ENCODE measurements around the gene FLYWCH1. TPM values are rescaled to one million over a fixed set of nuclear protein-coding genes. Genes with fewer than 3 reads are reported as not detected.
"Not testable (repeated sequence)": the region's sequence is repeated elsewhere in the genome, so short reads cannot be mapped to it uniquely, and the experiment has no call there.

Gene FLYWCH1
- total and polyA plus RNA-seq, 2 donors (not counting 1 experiment from before 2014, with no cell fraction given) = 12.0 to 58.5 TPM

DNA sequence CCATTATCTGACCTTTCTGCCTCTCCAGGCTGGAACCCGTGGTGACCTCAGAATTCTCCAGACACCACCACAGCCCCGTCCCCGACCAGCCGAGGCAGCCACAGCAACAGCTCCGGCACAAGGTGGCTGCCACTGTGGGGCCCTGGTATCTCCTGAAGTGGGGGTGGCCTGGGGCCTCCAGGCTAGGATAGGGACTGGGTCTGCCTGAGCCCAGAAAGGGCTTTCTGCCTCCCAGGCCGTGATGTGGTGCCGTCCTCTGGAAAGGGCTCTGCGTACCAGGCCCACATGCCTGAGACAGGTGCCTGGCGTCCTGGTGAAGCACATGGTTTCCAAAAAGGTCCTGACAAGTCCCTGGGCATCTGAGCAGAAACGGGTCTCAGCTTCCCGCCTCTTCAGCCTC, 17.1 kb downstream of the FLYWCH1 start:
- Histone ChIP-seq H3K9me3 (ENCODE audit: control insufficient read depth, insufficient read depth, low read depth, low read length) (no peaks in the 10 kb centered on the region), H3K27me3 (ENCODE audit: control insufficient read depth, insufficient read depth, low read length) (no peaks in the 10 kb centered on the region), H3K79me2 (ENCODE audit: control insufficient read depth, insufficient read depth, low read length) (no peaks in the 10 kb centered on the region), H3K4me3 (replicated peaks in 1 of 4; ENCODE audit: control extremely low read depth in 1 of 4, insufficient read depth in 1 of 4, low read depth in 3 of 4, low read length in 4 of 4) (no peak overlapping the region), H3K9ac (ENCODE audit: insufficient read depth, low read length) (no peak overlapping the region), H4K20me1 (ENCODE audit: control insufficient read depth, extremely low read depth, insufficient read depth, low read length) (no peaks in the 10 kb centered on the region), H3K36me3 (ENCODE audit: control insufficient read depth, insufficient read depth, low read length) (peaks cover 10% of the 10 kb centered on the region), H3K4me1 (ENCODE audit: control insufficient read depth, extremely low read depth, insufficient read depth, low read length) (peaks cover 3% of the 10 kb centered on the region), H3K4me2 (ENCODE audit: extremely low read depth, insufficient read depth, low read length) (no peak overlapping the region), H2AFZ (ENCODE audit: low read length) (no peak overlapping the region), H3K27ac (ENCODE audit: insufficient read depth, low read length) (no peak overlapping the region)
- no peak for DNase-seq (ENCODE audit: low read depth in 2 of 2)
- TF ChIP-seq EZH2 (IDR thresholded peaks at IDR 0.05; ENCODE audit: low read length, missing control alignments) = no peak
- TF ChIP-seq, protein P1, sequence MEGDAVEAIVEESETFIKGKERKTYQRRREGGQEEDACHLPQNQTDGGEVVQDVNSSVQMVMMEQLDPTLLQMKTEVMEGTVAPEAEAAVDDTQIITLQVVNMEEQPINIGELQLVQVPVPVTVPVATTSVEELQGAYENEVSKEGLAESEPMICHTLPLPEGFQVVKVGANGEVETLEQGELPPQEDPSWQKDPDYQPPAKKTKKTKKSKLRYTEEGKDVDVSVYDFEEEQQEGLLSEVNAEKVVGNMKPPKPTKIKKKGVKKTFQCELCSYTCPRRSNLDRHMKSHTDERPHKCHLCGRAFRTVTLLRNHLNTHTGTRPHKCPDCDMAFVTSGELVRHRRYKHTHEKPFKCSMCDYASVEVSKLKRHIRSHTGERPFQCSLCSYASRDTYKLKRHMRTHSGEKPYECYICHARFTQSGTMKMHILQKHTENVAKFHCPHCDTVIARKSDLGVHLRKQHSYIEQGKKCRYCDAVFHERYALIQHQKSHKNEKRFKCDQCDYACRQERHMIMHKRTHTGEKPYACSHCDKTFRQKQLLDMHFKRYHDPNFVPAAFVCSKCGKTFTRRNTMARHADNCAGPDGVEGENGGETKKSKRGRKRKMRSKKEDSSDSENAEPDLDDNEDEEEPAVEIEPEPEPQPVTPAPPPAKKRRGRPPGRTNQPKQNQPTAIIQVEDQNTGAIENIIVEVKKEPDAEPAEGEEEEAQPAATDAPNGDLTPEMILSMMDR (conservative IDR thresholded peaks at IDR 0.05 in 1 of 2, IDR thresholded peaks at IDR 0.05 in 1 of 2; ENCODE audit: low read depth in 1 of 2, low read length in 2 of 2) = no peak

DNA sequence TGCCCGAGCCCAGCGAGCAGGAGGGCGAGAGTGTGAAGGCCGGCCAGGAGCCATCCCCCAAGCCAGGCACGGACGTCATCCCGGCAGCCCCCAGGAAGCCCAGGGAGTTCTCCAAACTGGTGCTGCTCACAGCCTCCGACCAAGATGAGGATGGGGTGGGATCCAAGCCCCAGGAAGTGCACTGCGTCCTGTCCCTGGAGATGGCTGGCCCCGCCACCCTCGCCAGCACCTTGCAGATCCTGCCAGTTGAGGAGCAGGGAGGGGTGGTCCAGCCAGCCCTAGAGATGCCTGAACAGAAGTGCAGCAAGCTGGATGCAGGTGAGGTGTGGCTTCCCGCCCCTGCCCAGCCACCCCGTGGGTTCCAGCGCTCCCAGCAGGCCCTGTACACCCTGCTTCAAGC, 18.0 kb downstream of the FLYWCH1 start:
- H4K20me1 ChIP-seq (ENCODE audit: control insufficient read depth, extremely low read depth, insufficient read depth, low read length) = no peaks in the 10 kb centered on the region
- DNase-seq (ENCODE audit: low read depth in 2 of 2) = no peak

DNA sequence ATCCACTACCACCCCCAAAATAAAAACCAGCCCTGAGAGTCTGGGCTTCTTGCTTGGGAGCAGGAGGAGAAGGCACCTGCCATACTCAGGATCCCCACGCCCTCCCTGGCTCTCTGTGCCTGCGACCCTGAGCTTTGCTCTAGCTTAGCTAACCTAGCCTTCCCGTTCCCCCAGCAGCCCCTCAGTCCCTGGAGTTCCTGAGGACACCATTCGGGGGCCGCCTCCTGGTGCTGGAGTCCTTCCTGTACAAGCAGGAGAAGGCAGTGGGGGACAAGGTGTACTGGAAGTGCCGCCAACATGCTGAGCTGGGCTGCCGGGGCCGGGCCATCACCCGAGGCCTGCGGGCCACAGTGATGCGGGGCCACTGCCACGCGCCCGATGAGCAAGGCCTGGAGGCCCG, 18.5 kb downstream of the FLYWCH1 start:
- Histone ChIP-seq H3K4me1 (ENCODE audit: control insufficient read depth, extremely low read depth, insufficient read depth, low read length) (peaks cover 3% of the 10 kb centered on the region), H3K36me3 (ENCODE audit: control insufficient read depth, insufficient read depth, low read length) (peaks cover 15% of the 10 kb centered on the region), H3K27ac (ENCODE audit: insufficient read depth, low read length) (no peak overlapping the region), H3K9ac (ENCODE audit: insufficient read depth, low read length) (no peak overlapping the region), H2AFZ (ENCODE audit: low read length) (no peak overlapping the region), H3K79me2 (ENCODE audit: control insufficient read depth, insufficient read depth, low read length) (no peaks in the 10 kb centered on the region), H3K4me3 (replicated peaks in 1 of 4; ENCODE audit: control extremely low read depth in 1 of 4, insufficient read depth in 1 of 4, low read depth in 3 of 4, low read length in 4 of 4) (no peak overlapping the region), H3K27me3 (ENCODE audit: control insufficient read depth, insufficient read depth, low read length) (no peaks in the 10 kb centered on the region), H3K9me3 (ENCODE audit: control insufficient read depth, insufficient read depth, low read depth, low read length) (no peaks in the 10 kb centered on the region), H3K4me2 (ENCODE audit: extremely low read depth, insufficient read depth, low read length) (no peak overlapping the region), H4K20me1 (ENCODE audit: control insufficient read depth, extremely low read depth, insufficient read depth, low read length) (no peaks in the 10 kb centered on the region)
- TF ChIP-seq, protein P1 (conservative IDR thresholded peaks at IDR 0.05 in 1 of 2, IDR thresholded peaks at IDR 0.05 in 1 of 2; ENCODE audit: low read depth in 1 of 2, low read length in 2 of 2) = no peak
- no peak for TF ChIP-seq EZH2 (IDR thresholded peaks at IDR 0.05; ENCODE audit: low read length, missing control alignments)
- no peak for DNase-seq (ENCODE audit: low read depth in 2 of 2)

More for the DNA sequence above, 18.0 kb downstream of the FLYWCH1 start:
- Histone ChIP-seq H3K79me2 (ENCODE audit: control insufficient read depth, insufficient read depth, low read length) (no peaks in the 10 kb centered on the region), H3K4me2 (ENCODE audit: extremely low read depth, insufficient read depth, low read length) (no peak overlapping the region), H3K4me3 (replicated peaks in 1 of 4; ENCODE audit: control extremely low read depth in 1 of 4, insufficient read depth in 1 of 4, low read depth in 3 of 4, low read length in 4 of 4) (no peak overlapping the region), H3K4me1 (ENCODE audit: control insufficient read depth, extremely low read depth, insufficient read depth, low read length) (peaks cover 3% of the 10 kb centered on the region), H3K9me3 (ENCODE audit: control insufficient read depth, insufficient read depth, low read depth, low read length) (no peaks in the 10 kb centered on the region), H3K9ac (ENCODE audit: insufficient read depth, low read length) (no peak overlapping the region), H2AFZ (ENCODE audit: low read length) (no peak overlapping the region), H3K36me3 (ENCODE audit: control insufficient read depth, insufficient read depth, low read length) (peaks cover 14% of the 10 kb centered on the region), H3K27me3 (ENCODE audit: control insufficient read depth, insufficient read depth, low read length) (no peaks in the 10 kb centered on the region), H3K27ac (ENCODE audit: insufficient read depth, low read length) (no peak overlapping the region)
- TF ChIP-seq EZH2 (IDR thresholded peaks at IDR 0.05; ENCODE audit: low read length, missing control alignments) = no peak
- TF ChIP-seq, protein P1 (conservative IDR thresholded peaks at IDR 0.05 in 1 of 2, IDR thresholded peaks at IDR 0.05 in 1 of 2; ENCODE audit: low read depth in 1 of 2, low read length in 2 of 2) = no peak

DNA sequence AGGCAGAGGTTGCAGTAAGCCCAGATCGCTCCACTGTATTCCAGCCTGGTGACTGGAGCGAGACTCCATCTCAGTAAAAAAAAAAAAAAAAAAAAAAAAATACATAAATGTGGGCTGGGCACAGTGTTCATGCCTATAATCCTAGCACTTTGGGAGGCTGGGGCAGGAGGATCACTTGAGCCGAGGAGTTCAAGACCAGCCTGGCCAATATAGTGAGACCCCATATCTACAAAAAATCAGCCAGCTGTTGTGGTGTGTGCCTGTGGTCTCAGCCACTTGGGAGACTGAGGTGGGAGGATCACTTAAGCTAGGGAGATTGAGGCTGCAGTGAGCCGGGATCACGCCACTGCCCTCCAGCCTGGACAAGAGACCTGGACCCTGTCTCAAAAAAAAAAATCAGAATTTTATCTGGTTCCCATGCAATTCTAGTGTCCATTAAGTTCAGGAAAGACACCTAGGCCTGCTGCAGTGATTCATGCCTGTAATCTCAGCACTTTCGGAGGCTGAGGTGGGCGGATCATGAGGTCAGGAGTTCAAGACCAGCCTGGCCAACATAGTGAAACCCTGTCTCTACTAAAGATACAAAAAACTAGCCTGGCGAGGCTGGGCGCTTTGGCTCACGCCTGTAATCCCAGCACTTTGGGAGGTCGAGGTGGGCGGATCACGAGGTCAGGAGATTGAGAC, 19.6 kb downstream of the FLYWCH1 start:
- DNase-seq (ENCODE audit: low read depth in 2 of 2) = not testable (repeated sequence)

More for the DNA sequence above, 19.6 kb downstream of the FLYWCH1 start:
- H2AFZ ChIP-seq (ENCODE audit: low read length); H3K4me1 ChIP-seq (ENCODE audit: control insufficient read depth, extremely low read depth, insufficient read depth, low read length); H3K9ac ChIP-seq (ENCODE audit: insufficient read depth, low read length); H4K20me1 ChIP-seq (ENCODE audit: control insufficient read depth, extremely low read depth, insufficient read depth, low read length); H3K9me3 ChIP-seq (ENCODE audit: control insufficient read depth, insufficient read depth, low read depth, low read length); H3K27me3 ChIP-seq (ENCODE audit: control insufficient read depth, insufficient read depth, low read length); H3K4me3 ChIP-seq (replicated peaks in 1 of 4; ENCODE audit: control extremely low read depth in 1 of 4, insufficient read depth in 1 of 4, low read depth in 3 of 4, low read length in 4 of 4); H3K79me2 ChIP-seq (ENCODE audit: control insufficient read depth, insufficient read depth, low read length); H3K4me2 ChIP-seq (ENCODE audit: extremely low read depth, insufficient read depth, low read length); H3K27ac ChIP-seq (ENCODE audit: insufficient read depth, low read length): not testable (repeated sequence)
- H3K36me3 ChIP-seq (ENCODE audit: control insufficient read depth, insufficient read depth, low read length) = peaks cover 18% of the 10 kb centered on the region

All from fibroblast of lung (primary cell).